Ramos (cell line): ENCODE results near the gene CRIP2.

Experiments
- in situ Hi-C: fragments of 300-500 bp; cut with MboI; formaldehyde crosslinking; loops from one replicate; pipeline ENCODE4 v1.14.3; 2022; ENCODE audit warnings: low sequenced_read_pairs; ENCODE audit not compliant: unreplicated experiment

CRIP2 gene

DNA sequence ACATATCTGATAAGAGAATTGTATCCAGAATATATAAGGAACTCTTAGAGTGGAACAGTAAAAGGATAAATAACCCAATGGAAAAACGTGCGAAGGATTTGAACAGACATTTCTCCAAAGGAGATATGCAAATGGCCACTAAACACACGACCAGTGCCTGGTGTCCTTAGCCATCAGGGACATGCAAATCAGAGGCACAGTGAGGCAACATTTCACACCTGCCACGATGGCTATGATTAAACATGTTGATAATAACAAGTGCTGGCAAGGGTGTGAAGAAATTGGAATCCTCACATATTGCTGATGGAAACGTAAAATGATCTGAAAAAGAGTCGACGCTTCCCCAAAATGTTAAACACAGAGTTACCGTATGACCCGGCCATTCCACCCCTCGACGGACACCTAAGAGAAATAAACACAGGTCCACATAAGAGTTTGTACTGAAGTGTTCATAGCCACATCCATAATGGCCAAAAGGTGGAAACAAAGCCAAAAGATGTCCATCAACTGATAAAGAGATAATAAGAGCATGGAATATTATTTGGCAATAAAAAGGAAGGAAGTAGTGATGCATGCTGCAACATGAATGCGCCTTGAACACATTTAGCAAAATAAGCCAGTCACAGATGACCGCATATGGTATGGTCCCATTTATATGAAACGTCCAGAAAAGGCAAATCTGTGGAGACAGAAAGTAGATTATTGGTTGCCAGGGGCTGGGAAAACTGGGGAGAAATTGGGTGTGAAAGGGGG, 45.5 kb downstream of the CRIP2 start:
- in situ Hi-C loops, result loop anchor here (5.0 kb wide), 1 partner anchor 148 kb away; no protein-coding TSS in a partner anchor

DNA sequence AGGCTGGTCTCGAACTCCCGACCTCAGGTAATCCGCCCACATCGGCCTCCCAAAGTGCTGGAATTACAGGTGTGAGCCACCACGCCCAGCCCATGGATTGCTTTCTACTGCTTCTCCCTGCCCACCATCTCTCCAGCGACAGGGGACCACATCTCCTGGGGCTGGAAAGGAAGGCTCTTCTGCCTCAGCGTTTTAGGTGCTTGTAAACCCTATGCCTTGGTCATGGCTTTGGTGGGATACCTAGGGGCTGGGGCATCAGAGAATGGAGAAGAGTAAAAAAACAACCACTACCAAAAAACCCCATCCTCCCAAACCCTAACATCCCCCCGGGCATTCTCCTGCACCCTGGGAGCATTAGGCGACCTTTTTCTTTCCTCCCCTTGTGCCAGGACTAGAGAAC, 50.7 kb downstream of the CRIP2 start:
- in situ Hi-C loops, result no loop called here

GRCh38 chr14:105525861-105526775, 51.5 kb downstream of the CRIP2 start, which contains the start of gene TMEM121:
Gene TMEM121, plus strand, starts transcription at chr14:105526583. Its CDS starts 2,252 bp downstream, at chr14:105528835.
- in situ Hi-C loops, result no loop called here

DNA sequence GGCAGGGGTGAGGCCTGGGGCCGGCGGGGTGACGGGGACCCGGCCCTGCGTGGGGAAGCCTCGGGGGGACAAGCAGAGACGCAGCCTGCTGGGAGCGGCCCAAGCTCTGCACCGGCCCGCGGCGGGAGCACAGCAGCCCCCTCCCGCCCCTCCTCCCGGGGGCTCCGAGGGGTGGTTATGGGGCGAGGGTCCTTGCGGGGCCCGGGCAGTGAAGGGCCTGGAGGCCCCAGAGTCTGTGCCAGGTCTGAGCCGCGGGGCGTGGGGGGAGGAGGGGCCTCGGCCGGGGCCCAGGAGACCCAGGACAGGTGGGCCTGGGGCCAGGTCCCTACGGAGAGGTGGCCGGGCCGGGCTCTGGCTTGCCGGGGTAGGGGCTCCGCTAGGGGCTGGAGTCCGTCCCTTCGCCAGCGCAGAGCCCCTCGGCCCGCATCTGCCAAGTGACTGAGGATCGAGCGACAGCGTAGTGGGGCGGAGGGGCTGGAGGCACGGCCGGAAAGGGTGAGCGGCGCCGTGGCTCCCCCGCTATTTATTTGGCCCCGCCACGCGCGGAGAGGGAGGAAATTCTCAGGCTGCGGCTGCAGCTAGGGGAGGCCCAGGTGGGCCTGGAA, 52.3 kb downstream of the CRIP2 start:
- in situ Hi-C loops, result no loop called here

DNA sequence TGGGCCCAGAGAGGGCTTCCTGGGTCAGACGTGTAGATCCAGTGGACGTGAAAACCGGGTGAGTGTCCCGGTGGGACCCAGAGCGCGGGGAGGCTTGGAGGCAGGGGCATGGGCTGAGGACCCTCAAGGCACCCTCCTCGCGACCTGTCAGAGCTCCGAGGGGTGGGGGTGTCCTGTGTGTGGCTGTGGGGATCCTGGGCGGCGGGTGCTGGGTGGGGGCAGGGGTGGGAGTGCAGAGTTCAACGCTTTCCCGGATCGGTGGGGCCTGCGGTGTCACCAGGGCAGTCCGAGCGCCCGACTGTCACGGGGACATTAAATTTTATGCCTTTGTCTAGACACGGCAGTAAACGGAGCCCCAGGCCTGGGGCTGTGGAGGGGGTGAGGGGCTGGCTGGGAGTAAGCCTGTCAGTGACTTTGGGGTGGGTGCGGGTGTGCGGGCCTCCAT, 52.8 kb downstream of the CRIP2 start:
- in situ Hi-C loops, result no loop called here

- in situ Hi-C loops, result no loop called here
Measured at GRCh38 chr14:105527826-105528585, 53.4 kb downstream of the CRIP2 start.

- in situ Hi-C loops, result no loop called here
Measured at GRCh38 chr14:105528586-105529318, 54.1 kb downstream of the CRIP2 start.

DNA sequence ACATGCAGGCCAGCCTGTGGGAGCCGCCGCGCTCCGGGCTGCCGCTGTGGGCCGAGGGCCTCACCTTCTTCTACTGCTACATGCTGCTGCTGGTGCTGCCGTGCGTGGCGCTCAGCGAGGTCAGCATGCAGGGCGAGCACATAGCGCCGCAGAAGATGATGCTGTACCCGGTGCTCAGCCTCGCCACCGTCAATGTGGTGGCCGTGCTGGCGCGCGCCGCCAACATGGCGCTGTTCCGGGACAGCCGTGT, 54.6 kb downstream of the CRIP2 start:
- in situ Hi-C loops, result no loop called here
